OCI-LY7 (cell line): ENCODE measurements around the gene XPR1. TPM values are rescaled to one million over a fixed set of nuclear protein-coding genes. Genes with fewer than 3 reads are reported as not detected.

Source experiments
- BruUV-seq: library from RNA; stranded (reverse); fragments of 400-500 nt; replicated peaks from 2 replicates; lab custom pipeline; 2021; lab: Mats Ljungman, UMichigan
- CTCF ChIA-PET: fragments of 300-600 bp; sonication (Branson Sonifier 250); formaldehyde crosslinking; loops from one replicate; lab custom pipeline; 2022; ENCODE audit warnings: antibody characterized with exemption; ENCODE audit not compliant: unreplicated experiment; lab: Charles Lee
- POLR2A ChIA-PET: fragments of 300-600 bp; sonication (Branson Sonifier 250); formaldehyde crosslinking; loops from one replicate; lab custom pipeline; 2022; ENCODE audit warnings: antibody characterized with exemption; lab: Charles Lee
- DNase-seq: peaks from one replicate; pipeline ENCODE4 v3.0.0-alpha.2; 2015; ENCODE audit warnings: low spot score
- H2AFZ ChIP-seq: fragments of 200-600 bp; sonication (generic), shearing (Covaris generic); 2 replicates; pipeline ENCODE4 v1.6.1; 2014; ENCODE audit warnings: mild to moderate bottlenecking, antibody characterized with exemption, low read length, moderate library complexity
- H3K27ac ChIP-seq: fragments of 200-600 bp; sonication (generic); 2 replicates; pipeline ENCODE4 v1.5.1; 2014; ENCODE audit warnings: mixed run types, low read depth, mild to moderate bottlenecking, moderate library complexity, low read length, inconsistent platforms; ENCODE audit not compliant: poor library complexity, severe bottlenecking
- H3K36me3 ChIP-seq: fragments of 200-600 bp; sonication (generic); 2 replicates; pipeline ENCODE4 v1.6.1; 2014; ENCODE audit warnings: mild to moderate bottlenecking, antibody characterized with exemption, low read length, moderate library complexity, mixed read lengths; ENCODE audit not compliant: insufficient read depth
- H3K4me1 ChIP-seq: fragments of 200-600 bp; sonication (generic); 2 replicates; pipeline ENCODE4 v1.5.1; 2014; ENCODE audit warnings: mild to moderate bottlenecking, low read length; ENCODE audit not compliant: insufficient read depth, poor library complexity, severe bottlenecking
- H3K4me2 ChIP-seq: fragments of 200-600 bp; sonication (generic); 2 replicates; pipeline ENCODE4 v1.6.1; 2014; ENCODE audit warnings: mild to moderate bottlenecking, low read length
- H3K4me3 ChIP-seq: fragments of 200-600 bp; sonication (generic); 2 replicates; pipeline ENCODE4 v1.5.1; 2014; ENCODE audit warnings: mild to moderate bottlenecking, low read depth, low read length; ENCODE audit not compliant: poor library complexity, severe bottlenecking
- H3K79me2 ChIP-seq: fragments of 200-600 bp; sonication (generic); 2 replicates; pipeline ENCODE4 v1.6.1; 2016; ENCODE audit warnings: low read depth, mild to moderate bottlenecking, low read length, moderate library complexity, mixed read lengths; ENCODE audit not compliant: insufficient read depth
- H3K9me2 ChIP-seq: fragments of 200-600 bp; sonication (generic); 2 replicates; pipeline ENCODE4 v1.6.1; 2016; ENCODE audit warnings: mild to moderate bottlenecking, low read length, mixed read lengths; ENCODE audit not compliant: insufficient read depth
- H3K9me3 ChIP-seq: fragments of 200-600 bp; sonication (generic); 2 replicates; pipeline ENCODE4 v1.6.1; 2014; ENCODE audit warnings: mild to moderate bottlenecking, mixed run types, low read length, mixed read lengths
- H4K20me1 ChIP-seq: fragments of 200-600 bp; sonication (generic); 2 replicates; pipeline ENCODE4 v1.6.1; 2014; ENCODE audit warnings: mild to moderate bottlenecking, antibody characterized with exemption, low read length, moderate library complexity, mixed read lengths; ENCODE audit not compliant: insufficient read depth
- EZH2phosphoT487 ChIP-seq: fragments of 200-600 bp; sonication (generic); IDR thresholded peaks from 2 replicates; pipeline ENCODE4 v1.6.1; 2018; ENCODE audit warnings: low read depth, borderline replicate concordance, mild to moderate bottlenecking, mixed run types, antibody characterized with exemption, low read length, moderate library complexity, mixed read lengths
- intact Hi-C: fragments of 100-400 bp; cut with micrococcal nuclease; formaldehyde crosslinking; loops from one replicate; pipeline ENCODE4 v1.10.0; 2022; ENCODE audit not compliant: unreplicated experiment
- total RNA-seq, 2 experiments: library from RNA; depleted of rRNA in 1 of 2; stranded (reverse); fragments of >200 nt in 1 of 2; shearing (Covaris generic) in 1 of 2; gene quantifications; 2 replicates each; pipeline ENCODE4 v1.2.3, GENCODE V29; 2014 to 2022
- TF ChIP-seq, protein P1 (sequence below): fragments of 200-600 bp; sonication (generic); conservative IDR thresholded peaks from 2 replicates; pipeline ENCODE4 v1.5.1; 2014; ENCODE audit warnings: mild to moderate bottlenecking, antibody characterized with exemption, low read length, moderate library complexity, mixed read lengths

Gene XPR1
- total RNA-seq, 2 experiments from 2014 or later, result 8.6 to 17.2 TPM

DNA sequence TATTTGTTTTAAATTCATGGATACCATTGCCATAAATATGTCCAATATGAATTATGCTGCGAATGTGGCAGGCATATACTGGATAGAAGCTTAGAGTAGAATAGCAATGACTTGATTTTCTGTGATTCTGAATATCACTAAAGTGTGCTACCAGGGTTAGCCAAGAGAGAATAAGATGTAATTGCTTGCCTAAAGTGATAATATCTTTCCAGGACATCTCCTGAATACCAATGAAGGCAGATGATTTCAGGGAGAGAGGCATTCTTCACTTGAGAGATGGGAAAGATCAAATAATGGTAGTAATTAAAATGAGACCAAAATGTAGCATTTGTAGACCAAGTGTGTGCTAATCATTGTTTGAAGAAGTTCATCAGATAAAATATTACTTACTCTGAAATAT, 227.5 kb downstream of the XPR1 start:
- no peaks in the 10 kb centered on the region for H3K9me2 ChIP-seq
- no TSS peak for BruUV-seq
- no peak overlapping the region for H3K4me2 ChIP-seq
- DNase-seq, result no peak
- ChIA-PET CTCF (no interaction called here), POLR2A (no interaction called here)
- no peak overlapping the region for H2AFZ ChIP-seq
- H3K36me3 ChIP-seq, result no peaks in the 10 kb centered on the region
- no peaks in the 10 kb centered on the region for H3K9me3 ChIP-seq
- H3K27ac ChIP-seq, result no peak overlapping the region
- H3K4me1 ChIP-seq, result no peaks in the 10 kb centered on the region
- no peaks in the 10 kb centered on the region for H4K20me1 ChIP-seq
- H3K79me2 ChIP-seq, result no peaks in the 10 kb centered on the region
- intact Hi-C loops, result no loop called here
- H3K4me3 ChIP-seq, result no peak overlapping the region
- TF ChIP-seq EZH2phosphoT487, result no peak
- TF ChIP-seq, protein P1, sequence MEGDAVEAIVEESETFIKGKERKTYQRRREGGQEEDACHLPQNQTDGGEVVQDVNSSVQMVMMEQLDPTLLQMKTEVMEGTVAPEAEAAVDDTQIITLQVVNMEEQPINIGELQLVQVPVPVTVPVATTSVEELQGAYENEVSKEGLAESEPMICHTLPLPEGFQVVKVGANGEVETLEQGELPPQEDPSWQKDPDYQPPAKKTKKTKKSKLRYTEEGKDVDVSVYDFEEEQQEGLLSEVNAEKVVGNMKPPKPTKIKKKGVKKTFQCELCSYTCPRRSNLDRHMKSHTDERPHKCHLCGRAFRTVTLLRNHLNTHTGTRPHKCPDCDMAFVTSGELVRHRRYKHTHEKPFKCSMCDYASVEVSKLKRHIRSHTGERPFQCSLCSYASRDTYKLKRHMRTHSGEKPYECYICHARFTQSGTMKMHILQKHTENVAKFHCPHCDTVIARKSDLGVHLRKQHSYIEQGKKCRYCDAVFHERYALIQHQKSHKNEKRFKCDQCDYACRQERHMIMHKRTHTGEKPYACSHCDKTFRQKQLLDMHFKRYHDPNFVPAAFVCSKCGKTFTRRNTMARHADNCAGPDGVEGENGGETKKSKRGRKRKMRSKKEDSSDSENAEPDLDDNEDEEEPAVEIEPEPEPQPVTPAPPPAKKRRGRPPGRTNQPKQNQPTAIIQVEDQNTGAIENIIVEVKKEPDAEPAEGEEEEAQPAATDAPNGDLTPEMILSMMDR, result no peak

DNA sequence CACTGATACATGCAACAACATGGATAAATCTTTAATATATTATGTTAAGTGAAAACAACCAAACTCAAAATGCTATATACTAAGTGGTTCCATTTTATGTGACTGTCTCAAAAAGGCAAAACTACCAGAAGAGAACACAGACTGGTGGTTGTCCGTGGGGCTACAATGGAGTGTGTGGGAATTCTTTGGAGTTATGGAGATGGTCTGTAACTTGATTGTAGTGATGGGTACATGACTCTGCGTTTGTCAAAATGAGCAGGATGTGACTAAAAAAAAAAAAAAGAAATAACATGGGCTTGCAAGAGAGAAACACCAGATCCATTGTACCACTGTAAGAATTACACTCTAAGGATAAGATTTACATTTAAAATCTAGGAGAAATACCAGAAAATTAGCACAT, 228.7 kb downstream of the XPR1 start:
- no peak overlapping the region for H3K4me2 ChIP-seq
- no peak overlapping the region for H2AFZ ChIP-seq
- BruUV-seq, result no TSS peak
- no peak for DNase-seq
- no peaks in the 10 kb centered on the region for H3K4me1 ChIP-seq
- no peaks in the 10 kb centered on the region for H3K36me3 ChIP-seq
- no peaks in the 10 kb centered on the region for H3K9me2 ChIP-seq
- no peak overlapping the region for H3K27ac ChIP-seq
- no peaks in the 10 kb centered on the region for H3K9me3 ChIP-seq
- TF ChIP-seq, protein P1, result no peak
- no peak for TF ChIP-seq EZH2phosphoT487
- H4K20me1 ChIP-seq, result no peaks in the 10 kb centered on the region
- POLR2A ChIA-PET, result interaction anchor here (0.6 kb wide), 1 partner anchor 256 kb away, joined by 4 read pairs; no protein-coding TSS in a partner anchor
- H3K79me2 ChIP-seq, result no peaks in the 10 kb centered on the region
- intact Hi-C loops, result loop anchor here (5.0 kb wide), 3 partner anchors 83 to 343 kb away; partner anchors contain the start of gene XPR1
- CTCF ChIA-PET, result no interaction called here
- no peak overlapping the region for H3K4me3 ChIP-seq

DNA sequence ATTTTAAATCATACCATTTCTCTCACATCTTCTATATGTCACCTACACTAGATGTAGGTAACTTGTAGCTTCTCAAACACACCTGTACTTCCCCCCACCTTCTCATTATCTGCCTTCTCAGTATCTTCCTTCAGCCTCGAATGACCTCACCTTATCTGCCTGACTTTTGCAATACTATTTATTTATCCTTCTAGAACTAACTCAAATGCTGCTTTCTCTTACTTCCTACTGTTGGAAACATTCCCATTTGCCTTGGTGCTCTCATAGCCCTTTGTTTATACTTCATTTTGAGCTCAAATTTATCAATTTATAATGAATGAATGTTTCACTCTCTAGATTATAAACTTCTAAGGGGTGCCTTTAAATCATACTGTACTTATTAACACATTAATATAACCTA, 230.5 kb downstream of the XPR1 start:
- H3K79me2 ChIP-seq, result no peaks in the 10 kb centered on the region
- no peak overlapping the region for H3K4me3 ChIP-seq
- H3K9me2 ChIP-seq, result no peaks in the 10 kb centered on the region
- CTCF ChIA-PET, result no interaction called here
- H3K36me3 ChIP-seq, result no peaks in the 10 kb centered on the region
- no peaks in the 10 kb centered on the region for H4K20me1 ChIP-seq
- H3K9me3 ChIP-seq, result no peaks in the 10 kb centered on the region
- H3K4me1 ChIP-seq, result no peaks in the 10 kb centered on the region
- no peak overlapping the region for H3K4me2 ChIP-seq
- no peak for DNase-seq
- BruUV-seq, result no TSS peak
- no peak for TF ChIP-seq EZH2phosphoT487
- TF ChIP-seq, protein P1, result no peak
- POLR2A ChIA-PET, result interaction anchor here (0.7 to 1.6 kb wide), 6 partner anchors 9 to 351 kb away, joined by 3 to 9 read pairs (median 3); no protein-coding TSS in a partner anchor
- H3K27ac ChIP-seq, result no peak overlapping the region
- intact Hi-C loops, result loop anchor here (5.0 kb wide), 3 partner anchors 85 to 345 kb away; partner anchors contain the start of gene XPR1
- no peak overlapping the region for H2AFZ ChIP-seq
